SJCRH30 (cell line): ENCODE results near the gene KLHL12. TPM values are rescaled to one million over a fixed set of nuclear protein-coding genes. Genes with fewer than 3 reads are reported as not detected.
A peak's percentile ranks its signal among the peaks of the same experiment; 100 is the strongest.

Experiments used
- DNase-seq, 2 experiments: peaks; one replicate each; pipeline ENCODE4 v3.0.0-alpha.2; 2015 to 2020
- H3K27ac ChIP-seq: fragments of 250-450 bp; sonication (Bioruptor Pico); 2 replicates; pipeline ENCODE4 v1.5.1; 2020; ENCODE audit warnings: mild to moderate bottlenecking, moderate library complexity
- H3K27me3 ChIP-seq: fragments of 250-450 bp; sonication (Bioruptor Pico); 2 replicates; pipeline ENCODE4 v1.5.1; 2020; ENCODE audit warnings: mild to moderate bottlenecking, moderate library complexity
- H3K36me3 ChIP-seq: fragments of 250-450 bp; sonication (Bioruptor Pico); 2 replicates; pipeline ENCODE4 v1.5.1; 2020; ENCODE audit warnings: mild to moderate bottlenecking, moderate library complexity
- H3K4me1 ChIP-seq: fragments of 250-450 bp; sonication (Bioruptor Pico); 2 replicates; pipeline ENCODE4 v1.5.1; 2020; ENCODE audit warnings: mild to moderate bottlenecking, moderate library complexity
- H3K4me3 ChIP-seq: fragments of 250-450 bp; sonication (Bioruptor Pico); 2 replicates; pipeline ENCODE4 v1.5.1; 2020; ENCODE audit warnings: mild to moderate bottlenecking, moderate library complexity
- H3K9me3 ChIP-seq: fragments of 250-450 bp; sonication (Bioruptor Pico); replicated peaks from 2 replicates; pipeline ENCODE4 v1.5.1; 2020; ENCODE audit warnings: mild to moderate bottlenecking, moderate library complexity
- total RNA-seq: library from RNA; depleted of rRNA; stranded (reverse); fragments of >200 nt; shearing (Covaris generic); gene quantifications from 2 replicates; pipeline ENCODE4 v1.2.3, GENCODE V29; 2014; rRNA removed

KLHL12 gene
- total RNA-seq, 1 experiment from 2014 or later: 36.4 TPM

DNA sequence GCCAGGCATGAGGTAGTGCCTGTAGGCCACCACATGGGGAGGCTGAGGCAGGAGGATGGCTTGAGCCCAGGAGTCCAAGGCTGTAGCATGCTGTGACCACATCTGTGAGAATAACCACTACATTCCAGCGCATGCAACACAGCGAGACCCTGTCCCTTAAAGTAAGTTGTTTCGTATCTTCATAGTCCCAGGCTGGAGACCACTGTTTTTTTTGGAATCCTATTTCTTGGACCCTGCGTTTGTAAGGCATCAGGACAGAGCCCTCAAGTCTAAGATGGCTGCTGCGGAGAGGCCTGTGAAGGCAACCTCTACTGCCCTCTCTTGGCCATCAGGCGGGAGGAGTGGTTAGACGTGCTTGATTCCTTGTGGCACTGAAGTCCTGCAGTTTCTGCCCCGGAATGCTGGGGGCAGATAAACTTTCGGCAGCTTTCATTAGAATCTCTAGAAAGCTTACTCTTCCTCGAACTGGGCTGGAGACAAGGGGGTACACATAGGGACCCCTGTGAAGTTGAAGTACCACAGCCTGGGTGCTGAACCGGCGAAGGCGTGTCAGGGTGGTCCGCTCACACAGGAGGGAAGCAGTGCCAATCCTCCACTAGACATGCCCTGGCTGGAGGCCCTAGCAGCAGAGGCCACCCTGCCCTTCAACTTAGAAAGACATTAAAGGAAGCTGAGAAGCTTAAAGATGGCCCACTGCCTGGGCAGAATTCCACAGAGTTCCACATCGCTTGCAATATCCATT is 74.7 kb downstream of the KLHL12 start:
- H3K36me3 ChIP-seq: no peaks in the 10 kb centered on the region
- no peaks in the 10 kb centered on the region for H3K4me1 ChIP-seq
- peak; percentile 56 to 67 for DNase-seq
- no peaks in the 10 kb centered on the region for H3K9me3 ChIP-seq
- no peaks in the 10 kb centered on the region for H3K27me3 ChIP-seq
- H3K4me3 ChIP-seq: no peak overlapping the region
- H3K27ac ChIP-seq: no peak overlapping the region

GRCh38 chr1:202850593-202851362 is 76.3 kb downstream of the KLHL12 start:
- Histone ChIP-seq H3K9me3 (no peaks in the 10 kb centered on the region), H3K27ac (no peak overlapping the region), H3K36me3 (no peaks in the 10 kb centered on the region), H3K4me3 (no peak overlapping the region), H3K4me1 (no peaks in the 10 kb centered on the region), H3K27me3 (no peaks in the 10 kb centered on the region)
- DNase-seq: no peak

DNA sequence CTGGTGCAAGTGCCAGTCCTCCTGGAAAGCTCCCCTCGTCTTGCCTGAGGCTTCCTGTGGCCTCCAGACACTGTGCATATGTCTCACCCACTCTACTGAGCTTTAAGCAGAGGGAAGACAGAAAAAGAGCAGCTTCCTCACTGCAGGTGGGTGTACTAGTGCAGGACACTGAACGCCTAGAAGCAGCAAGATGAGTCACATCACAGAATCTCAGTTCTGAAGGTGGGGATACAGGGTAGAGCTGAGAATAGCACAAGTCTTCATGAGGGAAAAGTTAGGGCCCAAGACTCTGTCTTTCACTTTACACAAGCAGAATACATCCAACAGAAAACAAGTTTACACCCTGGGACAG is 78.9 kb downstream of the KLHL12 start:
- Histone ChIP-seq H3K4me1 (no peaks in the 10 kb centered on the region; the same call in 1 of the 2 replicates), H3K4me3 (no peak overlapping the region), H3K27me3 (no peaks in the 10 kb centered on the region), H3K36me3 (no peaks in the 10 kb centered on the region), H3K27ac (no peak overlapping the region), H3K9me3 (no peaks in the 10 kb centered on the region)
- no peak for DNase-seq

GRCh38 chr1:202844935-202845334 is 82.1 kb downstream of the KLHL12 start:
- Histone ChIP-seq H3K36me3 (no peaks in the 10 kb centered on the region), H3K27me3 (no peaks in the 10 kb centered on the region), H3K4me1 (no peaks in the 10 kb centered on the region; the same call in 1 of the 2 replicates), H3K4me3 (no peak overlapping the region), H3K9me3 (no peaks in the 10 kb centered on the region), H3K27ac (no peak overlapping the region)
- peak; percentile 38 for DNase-seq

DNA sequence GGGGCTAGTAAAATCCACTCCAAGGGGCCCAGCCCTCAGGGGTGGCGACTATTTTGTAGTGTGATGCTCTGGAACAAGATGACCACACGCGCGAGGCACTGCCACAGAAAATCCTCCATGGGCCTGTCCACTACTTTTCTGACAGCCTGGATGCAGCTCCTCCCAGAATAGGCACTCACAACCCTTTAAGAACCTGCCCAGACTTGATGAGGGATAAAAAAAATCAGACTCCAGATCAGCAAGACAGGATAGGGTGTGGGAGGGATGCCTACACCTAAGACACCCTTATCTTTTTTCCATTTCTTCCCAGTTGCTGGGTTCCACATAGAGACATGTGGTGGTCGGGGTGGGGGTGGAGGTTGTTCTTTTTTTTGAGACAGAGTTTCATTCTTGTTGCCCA is 82.8 kb downstream of the KLHL12 start:
- no peak overlapping the region for H3K4me3 ChIP-seq
- no peak overlapping the region for H3K27ac ChIP-seq
- H3K4me1 ChIP-seq: no peaks in the 10 kb centered on the region; the same call in 1 of the 2 replicates
- no peaks in the 10 kb centered on the region for H3K36me3 ChIP-seq
- no peaks in the 10 kb centered on the region for H3K9me3 ChIP-seq
- no peak for DNase-seq
- no peaks in the 10 kb centered on the region for H3K27me3 ChIP-seq

- H3K36me3 ChIP-seq: no peaks in the 10 kb centered on the region
- no peak overlapping the region for H3K4me3 ChIP-seq
- no peaks in the 10 kb centered on the region for H3K9me3 ChIP-seq
- H3K4me1 ChIP-seq: no peaks in the 10 kb centered on the region; the same call in 1 of the 2 replicates
- no peaks in the 10 kb centered on the region for H3K27me3 ChIP-seq
- DNase-seq: no peak
- no peak overlapping the region for H3K27ac ChIP-seq
Measured at GRCh38 chr1:202843081-202843480, 84.0 kb downstream of the KLHL12 start.

Other genes with a start within 250 kb of the KLHL12 start
- gene SYT2, start 216.8 kb downstream of the KLHL12 start, total RNA-seq: 0.03 and 0.06 TPM in 2 replicates
- gene KDM5B, start 118.8 kb downstream of the KLHL12 start, total RNA-seq: 33.7 and 37.0 TPM in 2 replicates
- 0.24 TPM in 1 of 2 replicates, not detected in the other for gene PCAT6, start 116.3 kb downstream of the KLHL12 start, total RNA-seq
- 10.5 and 11.9 TPM in 2 replicates for gene RABIF, start 38.1 kb downstream of the KLHL12 start, total RNA-seq
- 127 and 133 TPM in 2 replicates for gene ADIPOR1, start 31.1 kb upstream of the KLHL12 start, total RNA-seq
- gene CYB5R1, start 40.0 kb upstream of the KLHL12 start, total RNA-seq: 57.7 and 65.3 TPM in 2 replicates
- gene TMEM183A, start 80.1 kb upstream of the KLHL12 start, total RNA-seq: 110 and 121 TPM in 2 replicates
- 13.9 and 21.5 TPM in 2 replicates for gene PPFIA4, start 99.3 kb upstream of the KLHL12 start, total RNA-seq
- gene MYOG, start 158.8 kb upstream of the KLHL12 start, total RNA-seq: 525 and 538 TPM in 2 replicates
- gene ADORA1, start 200.5 kb upstream of the KLHL12 start, total RNA-seq: 53.8 and 60.9 TPM in 2 replicates
- gene MYBPH, start 248.6 kb upstream of the KLHL12 start, total RNA-seq: 1.1 and 1.8 TPM in 2 replicates